SK-N-SH treated with all-trans-retinoic acid at 6 μM for 48 hours (cell line): ENCODE results near the gene TDRD15.

Experiments
- ATAC-seq: fragments of 200-7000 bp; cut with Tn5 transposase; 3 replicates; pipeline ENCODE4 v1.9.1; 2020; ENCODE audit warnings: mild to moderate bottlenecking, moderate library complexity
- ARNTL ChIP-seq: fragments of 450-650 bp; formaldehyde crosslinking; IDR thresholded peaks from 2 replicates; pipeline ENCODE4 v1.5.0; 2020; ENCODE audit warnings: low read depth, mild to moderate bottlenecking, moderate library complexity, borderline replicate concordance
- BACH2 ChIP-seq: fragments of 250-450 bp; sonication (Bioruptor Pico); IDR thresholded peaks from 2 replicates; pipeline ENCODE4 v1.9.0; 2021; ENCODE audit warnings: mild to moderate bottlenecking, borderline replicate concordance
- CREB5 ChIP-seq: fragments of 250-450 bp; sonication (Bioruptor Pico); IDR thresholded peaks from 2 replicates; pipeline ENCODE4 v1.5.1; 2020; ENCODE audit warnings: low read depth, mild to moderate bottlenecking, moderate library complexity
- CSDC2 ChIP-seq: fragments of 250-450 bp; sonication (Bioruptor Pico); IDR thresholded peaks from 2 replicates; pipeline ENCODE4 v1.5.0; 2020; ENCODE audit warnings: mild to moderate bottlenecking, moderate library complexity
- CSRNP3 ChIP-seq: fragments of 250-450 bp; sonication (Bioruptor Pico); IDR thresholded peaks from 2 replicates; pipeline ENCODE4 v1.5.1; 2021; ENCODE audit warnings: mild to moderate bottlenecking, moderate library complexity
- ESRRG ChIP-seq: fragments of 250-450 bp; sonication (Bioruptor Pico); IDR thresholded peaks from 2 replicates; pipeline ENCODE4 v1.6.1; 2021; ENCODE audit warnings: mild to moderate bottlenecking
- GLIS3 ChIP-seq: fragments of 250-450 bp; sonication (Bioruptor Pico); IDR thresholded peaks from 2 replicates; pipeline ENCODE4 v1.5.0; 2020; ENCODE audit warnings: mild to moderate bottlenecking, moderate library complexity
- ISL1 ChIP-seq: fragments of 250-450 bp; sonication (Bioruptor Pico); IDR thresholded peaks from 2 replicates; pipeline ENCODE4 v2.1.2; 2022; ENCODE audit warnings: mild to moderate bottlenecking, moderate library complexity
- OSR1 ChIP-seq: fragments of 250-450 bp; sonication (Bioruptor Pico); IDR thresholded peaks from 2 replicates; pipeline ENCODE4 v1.8.0; 2022; ENCODE audit warnings: moderate library complexity, mild to moderate bottlenecking, inconsistent platforms
- PATZ1 ChIP-seq: fragments of 250-450 bp; sonication (Bioruptor Pico); IDR thresholded peaks from 2 replicates; pipeline ENCODE4 v1.8.0; 2020; ENCODE audit warnings: mild to moderate bottlenecking, moderate library complexity, borderline replicate concordance
- POU6F1 ChIP-seq: fragments of 250-450 bp; sonication (Bioruptor Pico); IDR thresholded peaks from 2 replicates; pipeline ENCODE4 v1.8.0; 2021; ENCODE audit warnings: low read depth, mild to moderate bottlenecking, moderate library complexity, borderline replicate concordance
- RARB ChIP-seq: fragments of 250-450 bp; sonication (Bioruptor Pico); IDR thresholded peaks from 2 replicates; pipeline ENCODE4 v1.8.0; 2021; ENCODE audit warnings: mild to moderate bottlenecking, moderate library complexity
- SNAI2 ChIP-seq: fragments of 250-450 bp; sonication (Bioruptor Pico); IDR thresholded peaks from 2 replicates; pipeline ENCODE4 v1.5.0; 2020; ENCODE audit warnings: mild to moderate bottlenecking, moderate library complexity
- TCF4 ChIP-seq: fragments of 250-450 bp; sonication (Bioruptor Pico); IDR thresholded peaks from 2 replicates; pipeline ENCODE4 v1.8.0; 2021; ENCODE audit warnings: mild to moderate bottlenecking, moderate library complexity, borderline replicate concordance
- TOX ChIP-seq: fragments of 250-450 bp; sonication (Bioruptor Pico); IDR thresholded peaks from 2 replicates; pipeline ENCODE4 v1.8.0; 2021; ENCODE audit warnings: mild to moderate bottlenecking, moderate library complexity, borderline replicate concordance
- TSHZ2 ChIP-seq: fragments of 250-450 bp; sonication (Bioruptor Pico); IDR thresholded peaks from 2 replicates; pipeline ENCODE4 v1.5.0; 2020; ENCODE audit warnings: mild to moderate bottlenecking, moderate library complexity
- ZC3H10 ChIP-seq: fragments of 250-450 bp; sonication (Bioruptor Pico); IDR thresholded peaks from 2 replicates; pipeline ENCODE4 v1.5.1; 2021; ENCODE audit warnings: mild to moderate bottlenecking, moderate library complexity
- ZFP3 ChIP-seq: fragments of 250-450 bp; sonication (Bioruptor Pico); IDR thresholded peaks from 2 replicates; pipeline ENCODE4 v1.5.0; 2020; ENCODE audit warnings: mild to moderate bottlenecking, moderate library complexity
- ZFP30 ChIP-seq: fragments of 450-650 bp; formaldehyde crosslinking; IDR thresholded peaks from 2 replicates; pipeline ENCODE4 v1.5.0; 2022; ENCODE audit warnings: mild to moderate bottlenecking, moderate library complexity
- ZNF565 ChIP-seq: fragments of 450-650 bp; formaldehyde crosslinking; conservative IDR thresholded peaks from 2 replicates; pipeline ENCODE4 v1.5.0; 2020; ENCODE audit warnings: low read depth, mild to moderate bottlenecking, moderate library complexity
- ZNF70 ChIP-seq: fragments of 450-650 bp; formaldehyde crosslinking; IDR thresholded peaks from 2 replicates; pipeline ENCODE4 v1.5.0; 2020; ENCODE audit warnings: mild to moderate bottlenecking, moderate library complexity
- ZNF8 ChIP-seq: fragments of 450-650 bp; formaldehyde crosslinking; IDR thresholded peaks from 2 replicates; pipeline ENCODE4 v1.5.0; 2020; ENCODE audit warnings: mild to moderate bottlenecking, moderate library complexity

TDRD15 gene

GRCh38 chr2:21104030-21104660, 19.6 kb upstream of the TDRD15 start:
- TF ChIP-seq OSR1 (CRISPR knock-in tag) (no peak), ZFP30 (CRISPR knock-in tag) (no peak), TCF4 (CRISPR knock-in tag) (no peak), ZNF70 (CRISPR knock-in tag) (no peak), BACH2 (CRISPR knock-in tag) (no peak), TOX (CRISPR knock-in tag) (no peak)
- no peak for ATAC-seq

- ATAC-seq, result no peak
- TF ChIP-seq GLIS3 (CRISPR knock-in tag) (no peak), SNAI2 (CRISPR knock-in tag) (no peak), TOX (CRISPR knock-in tag) (no peak), BACH2 (CRISPR knock-in tag) (no peak), ZFP30 (CRISPR knock-in tag) (no peak), TSHZ2 (CRISPR knock-in tag) (no peak), CREB5 (CRISPR knock-in tag) (no peak), RARB (no peak), ZNF565 (CRISPR knock-in tag) (no peak), ZC3H10 (no peak), CSRNP3 (CRISPR knock-in tag) (no peak), ZNF8 (CRISPR knock-in tag) (no peak), PATZ1 (CRISPR knock-in tag) (no peak), ZFP3 (CRISPR knock-in tag) (no peak), OSR1 (CRISPR knock-in tag) (no peak), ESRRG (CRISPR knock-in tag) (no peak), POU6F1 (CRISPR knock-in tag) (no peak), ARNTL (CRISPR knock-in tag) (no peak), ISL1 (CRISPR knock-in tag) (no peak)
Observed at GRCh38 chr2:21111012-21111411, 12.8 kb upstream of the TDRD15 start.

GRCh38 chr2:21117688-21118087, 6.1 kb upstream of the TDRD15 start:
- TF ChIP-seq ARNTL (CRISPR knock-in tag) (no peak), TOX (CRISPR knock-in tag) (no peak), ZFP3 (CRISPR knock-in tag) (no peak), BACH2 (CRISPR knock-in tag) (no peak), TSHZ2 (CRISPR knock-in tag) (no peak), CSDC2 (CRISPR knock-in tag) (no peak)

More at GRCh38 chr2:21117688-21118087, 6.1 kb upstream of the TDRD15 start:
- ATAC-seq, result no peak
